ENCODE results near the gene SLC19A1.
"Not testable (repeated sequence)": the region's sequence is repeated elsewhere in the genome, so short reads cannot be mapped to it uniquely, and the experiment has no call there.

SLC19A1 gene

DNA sequence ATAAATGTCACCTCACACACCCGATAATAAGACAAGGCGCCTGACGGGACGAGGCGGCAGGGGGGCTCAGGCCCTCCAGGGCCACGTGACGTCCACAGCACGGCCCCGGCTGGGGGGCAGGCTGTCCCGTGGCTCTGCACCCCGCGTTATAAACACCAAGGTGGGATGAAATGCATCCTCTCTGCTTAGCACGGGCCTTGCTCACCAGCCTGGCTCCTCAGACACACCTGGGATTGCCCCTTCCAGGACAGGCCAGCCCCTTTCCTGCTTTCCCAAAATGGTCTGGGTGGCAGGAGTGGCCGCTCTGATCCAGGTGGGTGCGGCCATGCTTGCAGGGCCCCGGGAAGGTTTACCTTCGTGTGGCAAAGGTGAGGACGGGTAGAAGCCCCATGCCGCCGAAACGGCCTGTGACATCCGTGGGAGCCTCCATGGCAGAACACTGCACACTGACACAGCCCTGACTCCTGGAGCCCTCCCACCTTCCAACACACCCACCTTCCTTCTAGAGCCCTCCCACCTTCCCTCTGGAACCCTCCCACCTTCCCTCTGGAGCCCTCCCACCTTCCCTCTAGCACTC is 35.9 kb downstream of the SLC19A1 start:
- DNase-seq (ENCODE audit: low spot score): no peak

DNA sequence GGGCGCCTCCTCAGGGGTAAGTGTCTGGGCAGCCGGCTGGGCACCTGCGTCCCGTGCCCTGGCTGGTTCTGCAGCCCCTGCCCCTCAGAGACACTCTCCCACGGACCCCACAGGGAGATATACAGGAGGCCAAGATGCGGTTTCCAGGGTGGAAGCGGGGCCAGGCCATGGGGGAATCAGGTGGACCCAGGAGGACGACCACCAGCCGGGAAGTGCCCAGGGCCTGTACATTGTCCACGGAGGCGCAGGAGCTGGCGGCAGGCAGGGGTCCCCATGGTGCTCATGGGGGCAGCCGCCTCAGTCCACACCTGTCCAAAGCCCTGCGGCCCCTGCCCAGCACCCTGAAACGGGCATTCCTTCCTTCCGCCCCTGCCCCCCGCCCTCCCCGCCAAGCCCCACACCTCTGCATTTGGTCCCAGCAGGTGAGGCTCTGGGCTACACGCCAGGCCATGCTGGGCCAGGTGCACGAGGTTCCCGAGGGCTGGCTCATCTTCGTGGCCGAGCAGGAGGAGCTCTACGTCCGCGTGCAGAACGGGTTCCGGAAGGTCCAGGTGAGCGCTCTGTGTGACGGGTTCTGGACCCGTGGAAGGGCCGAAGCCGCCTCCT is 36.7 kb downstream of the SLC19A1 start:
- DNase-seq (ENCODE audit: low spot score): no peak

- DNase-seq (ENCODE audit: low spot score): no peak
Measured at GRCh38 chr21:45504516-45505415, 37.5 kb downstream of the SLC19A1 start.

DNA sequence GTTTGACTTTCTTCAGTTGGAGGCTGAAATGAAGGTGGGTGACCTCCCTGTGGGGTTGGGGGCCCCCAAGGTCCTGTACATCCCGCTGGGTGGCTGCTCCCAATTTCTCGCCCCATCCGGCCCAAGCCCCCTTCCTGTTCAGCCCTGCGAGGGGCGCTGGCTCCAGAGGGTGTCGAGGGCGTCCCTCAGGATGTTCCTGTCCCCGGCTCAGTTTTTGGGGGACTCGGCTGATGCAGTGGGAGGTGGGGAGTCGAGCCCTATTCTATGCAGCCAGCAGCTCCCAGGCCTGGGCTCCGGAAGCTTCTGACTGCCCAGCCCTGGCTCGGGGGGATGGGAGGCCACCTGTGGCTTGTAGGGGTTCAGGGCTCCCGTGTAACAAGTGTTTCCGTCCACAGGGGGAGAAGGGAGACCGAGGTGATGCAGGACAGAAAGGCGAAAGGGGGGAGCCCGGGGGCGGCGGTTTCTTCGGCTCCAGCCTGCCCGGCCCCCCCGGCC is 38.2 kb downstream of the SLC19A1 start:
- no peak for DNase-seq (ENCODE audit: low spot score)

- not testable (repeated sequence) for DNase-seq (ENCODE audit: low spot score)
Measured at GRCh38 chr21:45503226-45503625, 39.0 kb downstream of the SLC19A1 start.

DNA sequence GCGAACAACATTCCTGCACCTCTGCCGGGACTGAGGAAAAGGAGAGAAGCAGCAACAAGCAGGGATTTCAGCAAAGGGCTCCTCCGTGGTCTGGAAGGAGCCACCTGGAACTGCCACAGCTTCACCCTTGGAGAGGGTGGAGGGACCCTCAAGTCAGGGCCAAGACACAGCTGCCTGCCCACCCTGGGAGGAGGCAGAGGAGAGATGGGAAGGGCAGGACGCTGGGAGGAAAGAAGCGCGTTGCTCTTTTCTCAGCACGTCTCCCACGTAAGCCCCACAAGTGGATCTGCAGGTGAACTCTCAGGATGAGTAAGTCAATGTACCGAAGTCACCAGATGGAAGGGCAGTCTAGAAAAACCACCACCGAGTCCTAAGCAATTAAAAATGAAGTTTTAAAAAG is 39.6 kb downstream of the SLC19A1 start:
- no peak for DNase-seq (ENCODE audit: low spot score)

GRCh38 chr21:45502006-45502345 is 40.3 kb downstream of the SLC19A1 start:
- DNase-seq (ENCODE audit: low spot score): no peak

- not testable (repeated sequence) for DNase-seq (ENCODE audit: low spot score)
Measured at GRCh38 chr21:45501081-45502005, 40.9 kb downstream of the SLC19A1 start.

- DNase-seq (ENCODE audit: low spot score): no peak
Measured at GRCh38 chr21:45499970-45500577, 42.2 kb downstream of the SLC19A1 start.

DNA sequence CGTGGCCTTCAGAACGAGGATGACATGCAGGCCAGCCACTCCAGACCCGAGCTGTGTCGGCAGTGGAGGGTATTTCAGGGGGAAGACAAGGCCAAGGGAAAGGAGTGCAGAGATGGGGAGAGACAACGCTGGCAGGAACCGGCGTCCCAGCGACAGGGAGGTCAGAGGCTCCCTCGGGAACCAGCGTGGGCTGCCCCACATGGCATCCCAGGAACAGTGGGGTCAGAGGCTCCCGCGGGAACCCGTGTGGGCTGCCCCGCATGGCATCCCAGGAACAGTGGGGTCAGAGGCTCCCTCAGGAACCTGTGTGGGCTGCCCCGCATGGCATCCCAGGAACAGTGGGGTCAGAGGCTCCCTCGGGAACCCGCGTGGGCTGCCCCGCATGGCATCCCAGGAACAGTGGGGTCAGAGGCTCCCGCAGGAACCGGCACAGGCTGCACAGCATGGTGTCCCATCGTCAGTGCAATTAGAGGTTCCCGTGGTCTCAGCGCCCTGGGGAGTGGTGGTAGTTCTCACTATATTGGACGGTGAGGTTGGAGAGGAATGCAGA is 43.0 kb downstream of the SLC19A1 start:
- DNase-seq (ENCODE audit: low spot score): no peak

GRCh38 chr21:45498646-45499000 is 43.6 kb downstream of the SLC19A1 start:
- DNase-seq (ENCODE audit: low spot score): no peak

DNA sequence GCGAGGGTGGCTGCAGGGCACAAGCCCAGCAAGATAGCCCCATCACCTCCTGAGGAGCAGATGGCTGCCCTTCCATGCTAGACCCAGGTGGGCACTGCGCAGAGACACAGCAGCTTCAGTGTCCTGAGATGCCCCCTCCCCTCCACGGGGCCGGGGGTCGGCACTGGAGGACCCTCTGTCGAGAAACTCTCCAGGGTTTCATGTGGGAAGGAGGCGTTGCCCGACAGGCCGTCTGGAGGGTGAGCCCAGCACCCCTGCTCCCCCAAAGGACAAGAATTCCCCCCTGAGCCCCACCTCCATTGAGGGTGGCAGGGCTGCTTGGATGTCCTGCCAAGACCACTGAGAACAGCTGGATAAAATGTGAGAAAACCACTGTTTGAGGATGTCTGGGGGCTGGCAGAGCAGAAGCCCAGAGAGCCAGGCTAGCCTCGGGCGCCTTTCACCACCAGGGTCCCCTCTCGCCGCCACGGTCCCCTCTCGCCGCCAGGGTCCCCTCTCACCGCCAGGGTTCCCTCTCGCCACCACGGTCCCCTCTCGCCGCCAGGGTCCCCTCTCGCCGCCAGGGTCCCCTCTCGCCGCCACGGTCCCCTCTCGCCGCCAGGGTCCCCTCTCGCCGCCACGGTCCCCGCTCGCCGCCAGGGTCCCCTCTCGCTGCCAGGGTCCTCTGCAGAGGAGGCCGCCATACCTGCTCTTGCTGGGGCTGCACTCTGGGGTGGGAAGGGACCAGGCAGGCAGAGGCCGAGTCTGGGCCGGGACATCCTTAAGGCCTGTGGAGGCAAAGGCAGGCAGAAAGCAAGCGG is 44.2 kb downstream of the SLC19A1 start:
- DNase-seq (ENCODE audit: low spot score): no peak

GRCh38 chr21:45496968-45497845 is 45.0 kb downstream of the SLC19A1 start:
- no peak for DNase-seq (ENCODE audit: low spot score)

DNA sequence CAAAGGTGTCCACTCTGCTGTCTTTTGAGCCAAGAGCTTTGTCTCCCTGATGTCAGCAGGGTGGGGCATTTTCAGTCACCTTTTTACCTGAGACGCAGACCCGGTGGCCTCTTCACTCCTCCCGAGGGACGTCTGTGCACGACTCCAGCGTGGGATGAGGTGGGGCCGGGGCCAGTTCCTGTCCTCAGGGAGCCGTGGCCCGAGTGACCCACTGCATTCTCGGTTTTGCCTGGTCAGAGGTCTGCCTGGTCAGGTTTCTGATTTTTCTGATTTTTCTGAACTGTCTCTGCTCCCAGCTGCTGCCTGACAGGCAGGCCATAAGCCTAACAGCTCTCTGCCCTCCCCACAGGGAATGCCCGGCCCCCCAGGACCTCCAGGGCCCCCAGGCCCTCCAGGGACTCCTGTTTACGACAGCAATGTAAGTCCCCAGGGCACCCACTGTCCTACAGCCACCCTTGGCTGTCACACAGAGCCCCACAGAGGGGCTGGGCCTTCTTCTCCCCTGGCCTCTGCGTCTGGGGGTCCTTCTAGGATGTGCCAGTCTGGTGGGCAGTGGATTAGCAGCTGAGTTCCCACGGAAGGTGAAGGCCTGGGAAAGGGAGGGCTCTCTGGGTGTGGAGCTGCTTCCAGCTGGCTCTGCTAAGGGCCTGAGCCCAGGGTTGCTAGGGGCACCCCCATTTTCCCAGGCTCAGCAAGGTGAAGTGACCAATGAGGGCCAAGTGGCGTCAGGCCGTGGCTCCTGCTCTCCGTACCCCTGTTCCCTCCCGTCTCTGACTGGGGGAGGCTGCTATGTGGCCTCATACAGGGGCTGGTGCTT is 45.9 kb downstream of the SLC19A1 start:
- no peak for DNase-seq (ENCODE audit: low spot score)

GRCh38 chr21:45494851-45495680 is 47.2 kb downstream of the SLC19A1 start:
- DNase-seq (ENCODE audit: low spot score): no peak

DNA sequence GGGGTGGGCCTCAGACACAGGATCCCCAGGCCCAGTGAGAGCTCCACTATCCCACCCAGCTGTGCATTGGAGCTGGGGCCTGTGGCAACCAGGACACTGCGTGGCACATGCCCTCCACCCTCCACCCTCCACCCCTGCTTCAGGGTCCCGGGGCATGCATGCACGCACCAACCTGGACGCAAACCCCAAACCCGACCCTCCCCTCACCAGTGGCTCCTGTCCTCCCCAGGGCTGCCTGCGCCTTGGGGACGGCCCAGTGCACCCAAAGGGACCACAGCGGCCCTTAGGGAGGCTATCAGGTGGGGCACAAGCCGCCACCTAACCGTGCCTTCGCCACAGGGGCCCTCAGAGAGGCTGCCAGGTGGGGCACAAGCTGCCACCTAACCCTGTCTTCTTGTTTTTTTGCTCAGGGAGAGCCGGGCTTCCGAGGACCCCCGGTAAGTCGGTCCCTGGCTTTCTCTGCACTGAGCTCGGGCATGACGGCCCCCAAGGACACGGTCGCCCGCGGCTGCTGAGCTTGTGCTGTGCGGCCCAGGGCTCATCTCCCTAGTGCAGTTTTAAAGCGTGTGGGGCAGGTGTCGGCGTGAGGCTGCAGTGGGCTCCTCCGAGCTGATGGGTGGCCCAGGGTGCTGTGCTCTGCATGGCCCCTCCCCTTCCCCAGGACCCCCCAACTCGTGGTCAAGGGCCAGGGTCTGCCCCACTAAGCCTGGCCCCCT is 47.9 kb downstream of the SLC19A1 start:
- DNase-seq (ENCODE audit: low spot score): no peak

DNA sequence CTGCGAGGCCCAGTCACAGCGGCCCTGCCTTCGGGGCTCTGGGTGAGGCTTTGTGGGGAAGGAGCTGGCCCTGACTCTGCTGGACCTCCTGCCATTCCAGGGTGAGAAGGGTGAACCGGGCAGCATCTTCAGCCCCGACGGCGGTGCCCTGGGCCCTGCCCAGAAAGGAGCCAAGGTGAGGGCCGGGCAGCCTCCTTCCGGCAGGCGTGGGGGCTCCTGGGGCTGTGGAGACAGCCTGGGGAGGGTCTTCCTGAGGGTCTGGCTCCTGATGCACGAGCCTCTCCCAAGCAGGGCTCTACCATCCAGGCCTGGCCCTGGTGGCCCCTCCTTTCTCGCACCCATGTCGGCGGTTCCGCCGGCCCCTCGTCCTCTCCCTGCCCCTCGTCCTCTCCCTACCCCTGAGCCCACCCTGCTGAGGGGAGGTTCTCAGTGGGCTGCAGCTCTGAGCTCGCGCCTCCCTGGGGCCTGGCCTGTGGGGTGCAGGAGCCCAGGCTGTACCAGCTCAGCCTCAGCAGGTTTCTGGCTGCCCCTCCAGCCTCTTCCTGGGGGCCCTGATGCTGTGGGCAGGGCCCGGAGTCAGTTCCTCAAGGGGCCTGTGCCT is 48.7 kb downstream of the SLC19A1 start:
- no peak for DNase-seq (ENCODE audit: low spot score)
